ENCODE data around the gene TMEM109.

DNA sequence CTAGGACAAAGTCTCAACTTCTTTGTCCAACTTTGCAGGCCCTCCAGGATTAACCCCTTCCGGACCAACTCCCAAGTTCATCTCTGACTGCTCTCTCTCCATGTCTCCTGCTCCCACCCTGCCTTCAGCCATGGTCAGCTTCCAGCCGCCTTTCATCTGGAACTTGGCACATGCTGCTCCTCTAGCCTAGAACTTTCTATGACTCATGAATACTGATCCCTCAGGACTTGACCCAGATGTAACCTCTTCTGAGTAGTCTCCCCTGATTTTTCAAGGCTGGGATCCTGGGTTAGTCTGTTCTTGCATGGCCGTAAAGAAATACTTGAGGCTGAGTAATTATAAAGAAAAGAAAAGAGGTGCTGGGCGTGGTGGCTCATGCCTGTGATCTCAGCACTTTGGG, 43.2 kb downstream of the TMEM109 start:
- TF ChIP-seq JUND (CRISPR knock-in tag; IDR thresholded peaks at IDR 0.05) (no peak), DPF2 (CRISPR knock-in tag; IDR thresholded peaks at IDR 0.05; ENCODE audit: borderline replicate concordance, low read depth) (no peak), MEIS1 (CRISPR knock-in tag; IDR thresholded peaks at IDR 0.05; ENCODE audit: borderline replicate concordance) (no peak), POLR2A (IDR thresholded peaks at IDR 0.05; ENCODE audit: insufficient read depth in 1 of 2, low read depth in 2 of 2, low read length in 2 of 2) (no peak), EP300 (IDR thresholded peaks at IDR 0.05; ENCODE audit: low read depth in 2 of 2, low read length in 2 of 2) (no peak), EP300 (CRISPR knock-in tag; IDR thresholded peaks at IDR 0.05; ENCODE audit: borderline replicate concordance) (no peak), XBP1 (CRISPR knock-in tag; IDR thresholded peaks at IDR 0.05) (no peak), FOXO1 (CRISPR knock-in tag; IDR thresholded peaks at IDR 0.05) (no peak), MATR3 (CRISPR knock-in tag; IDR thresholded peaks at IDR 0.05) (no peak)
- TF ChIP-seq, protein P1, sequence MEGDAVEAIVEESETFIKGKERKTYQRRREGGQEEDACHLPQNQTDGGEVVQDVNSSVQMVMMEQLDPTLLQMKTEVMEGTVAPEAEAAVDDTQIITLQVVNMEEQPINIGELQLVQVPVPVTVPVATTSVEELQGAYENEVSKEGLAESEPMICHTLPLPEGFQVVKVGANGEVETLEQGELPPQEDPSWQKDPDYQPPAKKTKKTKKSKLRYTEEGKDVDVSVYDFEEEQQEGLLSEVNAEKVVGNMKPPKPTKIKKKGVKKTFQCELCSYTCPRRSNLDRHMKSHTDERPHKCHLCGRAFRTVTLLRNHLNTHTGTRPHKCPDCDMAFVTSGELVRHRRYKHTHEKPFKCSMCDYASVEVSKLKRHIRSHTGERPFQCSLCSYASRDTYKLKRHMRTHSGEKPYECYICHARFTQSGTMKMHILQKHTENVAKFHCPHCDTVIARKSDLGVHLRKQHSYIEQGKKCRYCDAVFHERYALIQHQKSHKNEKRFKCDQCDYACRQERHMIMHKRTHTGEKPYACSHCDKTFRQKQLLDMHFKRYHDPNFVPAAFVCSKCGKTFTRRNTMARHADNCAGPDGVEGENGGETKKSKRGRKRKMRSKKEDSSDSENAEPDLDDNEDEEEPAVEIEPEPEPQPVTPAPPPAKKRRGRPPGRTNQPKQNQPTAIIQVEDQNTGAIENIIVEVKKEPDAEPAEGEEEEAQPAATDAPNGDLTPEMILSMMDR (CRISPR knock-in tag; IDR thresholded peaks at IDR 0.05) = no peak
- TF ChIP-seq, protein P2, sequence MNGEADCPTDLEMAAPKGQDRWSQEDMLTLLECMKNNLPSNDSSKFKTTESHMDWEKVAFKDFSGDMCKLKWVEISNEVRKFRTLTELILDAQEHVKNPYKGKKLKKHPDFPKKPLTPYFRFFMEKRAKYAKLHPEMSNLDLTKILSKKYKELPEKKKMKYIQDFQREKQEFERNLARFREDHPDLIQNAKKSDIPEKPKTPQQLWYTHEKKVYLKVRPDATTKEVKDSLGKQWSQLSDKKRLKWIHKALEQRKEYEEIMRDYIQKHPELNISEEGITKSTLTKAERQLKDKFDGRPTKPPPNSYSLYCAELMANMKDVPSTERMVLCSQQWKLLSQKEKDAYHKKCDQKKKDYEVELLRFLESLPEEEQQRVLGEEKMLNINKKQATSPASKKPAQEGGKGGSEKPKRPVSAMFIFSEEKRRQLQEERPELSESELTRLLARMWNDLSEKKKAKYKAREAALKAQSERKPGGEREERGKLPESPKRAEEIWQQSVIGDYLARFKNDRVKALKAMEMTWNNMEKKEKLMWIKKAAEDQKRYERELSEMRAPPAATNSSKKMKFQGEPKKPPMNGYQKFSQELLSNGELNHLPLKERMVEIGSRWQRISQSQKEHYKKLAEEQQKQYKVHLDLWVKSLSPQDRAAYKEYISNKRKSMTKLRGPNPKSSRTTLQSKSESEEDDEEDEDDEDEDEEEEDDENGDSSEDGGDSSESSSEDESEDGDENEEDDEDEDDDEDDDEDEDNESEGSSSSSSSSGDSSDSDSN (CRISPR knock-in tag; IDR thresholded peaks at IDR 0.05) = no peak
- TF ChIP-seq, protein P3, sequence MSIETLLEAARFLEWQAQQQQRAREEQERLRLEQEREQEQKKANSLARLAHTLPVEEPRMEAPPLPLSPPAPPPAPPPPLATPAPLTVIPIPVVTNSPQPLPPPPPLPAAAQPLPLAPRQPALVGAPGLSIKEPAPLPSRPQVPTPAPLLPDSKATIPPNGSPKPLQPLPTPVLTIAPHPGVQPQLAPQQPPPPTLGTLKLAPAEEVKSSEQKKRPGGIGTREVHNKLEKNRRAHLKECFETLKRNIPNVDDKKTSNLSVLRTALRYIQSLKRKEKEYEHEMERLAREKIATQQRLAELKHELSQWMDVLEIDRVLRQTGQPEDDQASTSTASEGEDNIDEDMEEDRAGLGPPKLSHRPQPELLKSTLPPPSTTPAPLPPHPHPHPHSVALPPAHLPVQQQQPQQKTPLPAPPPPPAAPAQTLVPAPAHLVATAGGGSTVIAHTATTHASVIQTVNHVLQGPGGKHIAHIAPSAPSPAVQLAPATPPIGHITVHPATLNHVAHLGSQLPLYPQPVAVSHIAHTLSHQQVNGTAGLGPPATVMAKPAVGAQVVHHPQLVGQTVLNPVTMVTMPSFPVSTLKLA (IDR thresholded peaks at IDR 0.05) = no peak
- TF ChIP-seq, protein P4, sequence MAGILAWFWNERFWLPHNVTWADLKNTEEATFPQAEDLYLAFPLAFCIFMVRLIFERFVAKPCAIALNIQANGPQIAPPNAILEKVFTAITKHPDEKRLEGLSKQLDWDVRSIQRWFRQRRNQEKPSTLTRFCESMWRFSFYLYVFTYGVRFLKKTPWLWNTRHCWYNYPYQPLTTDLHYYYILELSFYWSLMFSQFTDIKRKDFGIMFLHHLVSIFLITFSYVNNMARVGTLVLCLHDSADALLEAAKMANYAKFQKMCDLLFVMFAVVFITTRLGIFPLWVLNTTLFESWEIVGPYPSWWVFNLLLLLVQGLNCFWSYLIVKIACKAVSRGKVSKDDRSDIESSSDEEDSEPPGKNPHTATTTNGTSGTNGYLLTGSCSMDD (CRISPR knock-in tag; IDR thresholded peaks at IDR 0.05) = no peak
